Glomerular visceral epithelial cell (primary cell): ENCODE data around the gene ZDHHC8.

Experiments used
- DNase-seq: peaks from one replicate; pipeline ENCODE4 v3.0.0-alpha.2; 2016; ENCODE audit errors: extremely low spot score

ZDHHC8 gene

GRCh38 chr22:20131597-20131858 lies at the start of gene ZDHHC8:
ZDHHC8 (plus strand) TSS chr22:20131804; CDS start chr22:20131948, 144 bp downstream.
- DNase-seq: no peak

- DNase-seq: no peak
Observed at GRCh38 chr22:20083157-20083890, 48.3 kb upstream of the ZDHHC8 start.

GRCh38 chr22:20083891-20084546 lies 47.6 kb upstream of the ZDHHC8 start:
- DNase-seq: no peak

DNA sequence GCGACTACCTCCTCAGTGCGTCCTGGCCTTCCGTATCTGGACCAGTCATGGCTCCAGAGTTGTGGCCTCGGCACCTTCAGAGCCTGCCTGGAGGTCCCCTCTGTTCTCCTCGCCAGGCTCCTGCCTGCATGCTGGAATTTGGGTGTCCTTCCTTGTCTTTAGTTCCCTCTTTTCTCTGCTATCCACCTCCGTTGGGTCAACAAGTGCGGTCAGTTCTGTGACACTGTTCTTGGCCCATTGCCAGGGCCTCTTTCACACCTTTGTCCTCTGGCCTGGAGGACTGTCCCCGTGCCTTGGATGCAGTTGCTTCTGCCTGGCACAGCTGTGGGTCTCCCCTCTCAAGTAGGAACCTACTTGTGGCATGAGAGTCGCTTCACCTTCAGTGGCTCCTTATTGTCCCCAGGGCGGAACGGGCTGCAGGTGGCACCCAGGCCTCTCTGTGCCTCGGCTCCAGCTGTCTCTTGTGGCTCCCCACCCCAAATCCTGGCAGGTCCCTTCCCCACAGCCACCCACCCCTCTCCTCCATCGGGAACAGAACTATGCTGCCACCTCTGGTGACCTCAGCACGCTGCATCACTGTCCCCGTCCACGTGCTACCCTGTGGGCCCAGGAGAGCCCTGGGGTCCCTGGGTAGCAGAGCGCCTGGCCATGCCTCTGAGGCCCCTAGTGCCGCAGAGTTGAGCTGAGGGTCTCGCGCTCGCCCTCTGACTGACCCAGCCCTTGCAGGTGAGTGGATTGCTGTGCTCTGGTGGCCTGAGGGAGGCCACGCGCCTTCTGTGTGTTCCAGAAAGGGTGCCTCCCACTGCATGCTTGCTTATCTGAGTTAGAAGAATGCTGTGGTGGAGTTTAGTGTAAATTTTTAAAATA lies 46.8 kb upstream of the ZDHHC8 start:
- no peak for DNase-seq

DNA sequence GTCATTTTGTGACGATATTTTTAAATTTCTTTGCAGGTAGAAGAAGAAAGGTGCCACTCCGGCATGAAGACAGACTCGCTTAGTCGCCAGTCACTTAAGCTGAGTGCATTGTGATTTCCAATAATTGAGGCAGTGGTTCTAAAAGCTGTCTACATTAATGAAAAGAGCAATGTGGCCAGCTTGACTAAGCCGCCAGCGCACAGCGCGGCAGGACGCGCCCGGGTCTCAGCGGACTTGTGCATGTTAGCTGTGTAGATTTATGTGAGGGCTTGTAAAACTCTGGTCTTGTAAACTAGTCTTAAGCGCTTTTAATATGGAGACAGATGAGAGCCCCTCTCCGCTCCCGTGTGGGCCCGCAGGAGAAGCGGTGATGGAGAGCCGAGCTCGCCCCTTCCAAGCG lies 46.0 kb upstream of the ZDHHC8 start:
- no peak for DNase-seq

DNA sequence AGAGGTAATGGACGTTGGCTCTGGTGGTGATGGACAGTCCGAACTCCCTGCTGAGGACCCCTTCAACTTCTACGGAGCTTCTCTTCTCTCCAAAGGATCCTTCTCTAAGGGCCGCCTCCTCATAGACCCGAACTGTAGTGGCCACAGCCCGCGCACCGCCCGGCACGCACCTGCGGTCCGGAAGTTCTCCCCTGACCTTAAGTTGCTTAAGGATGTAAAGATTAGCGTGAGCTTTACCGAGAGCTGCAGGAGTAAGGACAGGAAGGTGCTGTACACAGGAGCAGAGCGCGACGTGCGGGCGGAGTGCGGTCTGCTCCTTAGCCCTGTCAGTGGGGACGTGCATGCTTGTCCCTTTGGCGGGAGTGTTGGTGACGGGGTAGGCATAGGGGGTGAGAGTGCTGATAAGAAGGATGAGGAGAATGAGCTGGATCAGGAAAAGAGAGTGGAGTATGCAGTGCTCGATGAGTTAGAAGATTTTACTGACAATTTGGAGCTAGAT lies 45.5 kb upstream of the ZDHHC8 start:
- no peak for DNase-seq

DNA sequence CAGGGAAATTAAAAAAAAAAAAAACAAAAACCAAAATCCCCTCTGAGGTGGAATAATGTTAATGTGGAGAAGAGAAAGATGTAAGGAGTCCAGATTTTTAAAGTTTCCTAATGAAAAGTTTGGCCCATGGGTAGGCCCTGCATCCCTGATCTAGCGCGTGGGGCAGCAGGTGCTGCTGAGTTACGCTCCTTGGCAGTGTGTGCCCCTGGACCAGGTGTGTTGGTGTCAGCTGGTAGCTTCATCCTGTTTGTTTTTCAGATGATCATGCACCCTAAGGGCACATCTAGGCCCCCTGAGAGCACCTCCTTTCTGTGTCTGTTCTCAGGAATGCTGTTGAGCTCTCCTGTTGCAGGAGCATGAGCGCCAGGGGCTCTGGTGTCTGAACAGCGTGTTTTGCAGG lies 44.8 kb upstream of the ZDHHC8 start:
- DNase-seq: no peak

GRCh38 chr22:20087319-20088262 lies 44.0 kb upstream of the ZDHHC8 start:
- DNase-seq: no peak

GRCh38 chr22:20088263-20088648 lies 43.3 kb upstream of the ZDHHC8 start:
- no peak for DNase-seq

GRCh38 chr22:20089226-20089976 lies 42.2 kb upstream of the ZDHHC8 start:
- DNase-seq: no peak

DNA sequence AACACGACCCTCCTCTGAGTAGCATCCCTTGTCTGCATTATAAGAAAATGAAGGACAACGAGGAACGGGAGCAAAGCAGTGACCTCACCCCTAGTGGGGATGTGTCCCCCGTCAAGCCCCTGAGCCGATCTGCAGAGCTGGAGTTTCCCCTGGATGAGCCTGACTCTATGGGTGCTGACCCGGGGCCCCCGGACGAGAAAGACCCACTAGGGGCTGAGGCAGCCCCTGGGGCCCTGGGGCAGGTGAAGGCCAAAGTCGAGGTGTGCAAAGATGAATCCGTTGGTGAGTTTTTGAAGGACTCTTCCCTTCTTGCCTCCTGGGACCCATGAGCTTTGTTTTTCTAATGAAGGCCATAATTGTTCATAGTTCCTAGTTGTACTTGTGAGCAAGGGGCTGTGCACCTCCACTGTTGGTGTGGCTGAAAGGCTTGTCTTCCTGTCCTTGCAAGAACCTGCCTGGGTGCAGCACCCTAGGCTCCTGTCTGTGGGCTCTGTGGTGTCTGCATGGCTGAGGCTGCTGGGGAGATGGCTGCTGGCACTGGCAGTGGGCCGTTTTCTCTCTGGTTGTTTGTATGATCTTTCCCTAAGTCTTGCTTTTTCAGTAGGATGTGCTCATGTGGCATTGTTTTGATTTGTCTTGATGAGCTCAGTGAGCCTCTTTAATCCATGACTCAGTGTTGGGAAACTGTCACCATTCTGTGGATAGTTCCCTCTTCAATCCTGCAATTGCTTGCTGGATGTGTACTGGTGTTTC lies 41.5 kb upstream of the ZDHHC8 start:
- no peak for DNase-seq

DNA sequence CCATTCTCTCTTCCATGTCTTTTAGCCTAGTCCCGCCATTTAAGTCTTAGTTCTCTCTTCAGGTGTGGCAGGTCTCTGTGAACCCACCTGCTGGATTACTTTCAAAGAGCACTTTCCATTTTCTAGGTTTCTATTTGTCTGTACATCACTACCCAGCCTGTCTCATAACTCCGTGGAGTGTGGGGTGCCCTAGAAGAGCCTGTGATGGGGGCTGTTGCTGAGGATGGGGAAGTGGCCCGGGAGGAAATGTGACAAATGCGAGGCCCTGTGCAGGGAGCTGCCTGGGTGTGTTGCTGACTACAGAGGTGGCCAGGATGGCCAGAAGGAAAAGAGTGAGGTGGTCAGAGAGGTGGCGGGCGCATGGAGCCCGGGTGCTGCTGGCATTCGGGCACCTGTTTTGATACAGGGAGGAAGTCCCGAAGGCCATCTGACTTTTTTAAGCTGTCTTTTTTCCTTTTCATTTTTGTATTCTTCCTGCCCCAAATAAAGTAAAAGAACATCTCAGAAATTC lies 40.8 kb upstream of the ZDHHC8 start:
- DNase-seq: no peak

DNA sequence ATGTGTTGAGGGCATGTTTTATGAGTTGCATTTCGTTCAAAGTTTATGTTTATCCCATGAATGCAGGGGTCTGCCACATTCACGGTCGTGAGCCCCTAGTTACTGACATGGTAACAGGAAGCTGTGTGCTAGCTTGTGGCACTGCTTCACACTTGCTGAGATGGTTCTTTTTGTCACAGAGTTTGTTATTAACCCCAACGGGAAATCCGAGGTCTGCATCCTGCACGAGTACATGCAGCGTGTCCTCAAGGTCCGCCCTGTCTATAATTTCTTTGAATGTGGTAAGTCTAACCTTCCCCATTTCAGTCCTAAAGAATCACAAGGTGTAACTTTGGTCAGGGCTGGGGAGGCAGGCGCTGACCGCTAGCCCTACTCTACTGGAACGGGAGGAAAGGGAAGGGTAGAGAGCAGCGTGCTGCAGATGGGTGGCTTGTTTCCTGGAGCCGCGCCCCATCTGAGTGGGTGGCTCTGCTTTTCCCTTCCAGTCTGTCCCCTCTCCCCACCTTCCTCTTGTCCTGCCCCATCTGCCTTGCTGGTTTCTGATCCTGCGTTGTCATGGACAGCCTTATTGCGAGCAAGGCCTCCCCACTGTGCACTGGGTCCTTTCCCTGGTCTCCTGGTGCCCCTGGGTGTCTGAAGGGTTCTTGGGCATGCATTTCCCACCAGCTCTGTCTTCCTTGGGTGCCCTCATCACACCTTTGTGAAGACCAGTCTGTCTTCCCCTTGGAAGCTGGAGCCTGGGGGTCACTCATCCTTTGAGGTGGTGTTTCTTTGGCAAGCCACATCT lies 39.7 kb upstream of the ZDHHC8 start:
- no peak for DNase-seq

GRCh38 chr22:20092477-20092854 lies 39.1 kb upstream of the ZDHHC8 start:
- DNase-seq: no peak

DNA sequence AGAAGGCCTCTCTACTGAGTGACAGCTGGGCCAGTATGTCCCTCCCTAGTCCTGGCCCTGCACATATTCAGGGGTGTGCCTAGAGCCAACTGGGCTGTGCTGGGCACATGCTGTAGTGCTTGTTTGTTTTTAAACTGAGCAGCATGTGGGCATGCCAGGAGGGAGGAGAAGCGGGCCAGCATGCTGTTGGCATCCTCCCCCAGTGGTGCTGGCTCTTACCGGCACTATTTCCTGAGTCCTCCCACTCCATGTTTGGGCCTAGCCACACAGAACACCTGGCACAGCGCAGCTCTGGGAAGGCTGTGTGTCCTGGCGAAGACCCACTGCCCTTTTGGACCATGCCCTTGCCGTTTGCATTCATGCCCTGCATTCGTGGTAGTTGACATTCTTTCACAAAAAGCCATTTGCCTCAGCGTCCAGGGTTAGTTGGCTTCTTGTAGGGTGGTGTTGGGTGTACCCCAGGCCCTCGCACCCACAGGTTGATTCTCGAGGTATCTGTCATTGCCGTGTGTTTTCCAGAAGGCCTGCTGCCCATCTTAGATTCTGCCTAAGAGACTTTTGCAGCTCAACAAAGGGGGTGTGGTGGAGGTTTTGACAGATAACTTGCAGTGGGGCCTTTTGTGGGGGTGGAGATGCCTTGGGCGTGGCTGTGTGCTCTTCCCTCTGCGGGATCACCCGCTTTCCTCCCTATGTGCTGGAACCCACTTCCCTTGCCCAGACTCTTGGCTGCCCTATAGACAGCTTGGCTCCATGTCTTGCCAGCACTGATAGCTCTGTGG lies 38.0 kb upstream of the ZDHHC8 start:
- no peak for DNase-seq

DNA sequence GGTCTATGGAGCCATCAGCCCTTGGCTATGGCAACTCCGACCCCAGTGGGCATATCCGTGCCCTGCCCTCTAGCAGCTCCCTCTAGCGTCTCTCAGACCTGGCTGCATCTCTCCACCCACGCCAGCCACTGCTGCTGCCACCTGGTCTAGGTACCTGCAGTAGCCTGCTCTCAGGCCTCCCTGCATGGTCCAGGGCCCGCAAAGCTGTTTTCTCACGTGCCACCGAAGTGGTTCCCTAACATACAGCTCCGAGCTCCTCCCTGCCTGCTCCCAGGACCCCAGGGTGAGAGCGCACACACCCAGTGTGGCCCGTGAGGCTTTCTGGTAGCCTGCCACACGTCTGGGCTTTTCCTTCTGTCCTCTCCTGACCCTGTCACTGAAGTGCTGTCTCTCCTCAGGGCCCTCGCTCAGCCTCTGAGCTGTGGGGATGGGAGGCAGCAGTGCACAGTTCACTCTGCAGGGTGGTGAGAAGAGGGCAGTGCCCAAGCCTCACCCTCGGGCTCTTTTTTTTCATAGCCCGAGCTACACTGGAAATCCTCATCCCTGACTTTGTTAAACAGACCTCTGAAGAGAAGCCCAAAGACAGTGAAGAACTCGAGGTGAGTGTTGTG lies 37.3 kb upstream of the ZDHHC8 start:
- DNase-seq: no peak

DNA sequence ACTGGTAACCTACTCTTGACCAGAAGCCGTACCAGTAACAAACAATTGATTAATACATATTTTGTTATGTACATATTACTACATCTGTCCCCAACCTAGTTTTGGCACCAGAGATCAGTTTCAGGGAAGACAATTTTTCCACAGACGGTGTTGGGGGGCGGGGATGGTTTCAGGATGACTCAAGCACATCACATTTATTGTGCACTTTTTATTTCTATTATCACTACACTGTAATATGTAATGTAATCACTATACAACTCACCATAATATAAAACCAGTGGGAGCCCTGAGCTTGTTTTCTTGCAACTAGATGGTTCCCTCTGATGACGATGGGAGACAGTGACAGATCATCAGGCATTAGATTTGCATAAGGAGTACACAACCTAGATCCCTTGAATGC lies 36.1 kb upstream of the ZDHHC8 start:
- no peak for DNase-seq
